Measurements from ENCODE around the gene VDR.

- TF ChIP-seq CTCF (IDR thresholded peaks at IDR 0.05) (no peak), POLR2A (IDR thresholded peaks at IDR 0.05) (no peak)
Measured at GRCh38 chr12:47920913-47921312, 16.1 kb upstream of the VDR start.

All from uterus (tissue), 2 donors.